ENCODE measurements around the gene NCAPD3. TPM values are rescaled to one million over a fixed set of nuclear protein-coding genes. Genes with fewer than 3 reads are reported as not detected.

The NCAPD3 gene
- total RNA-seq, 4 donors from 2014 or later = 6.2 to 9.6 (median 8.8) TPM

GRCh38 chr11:134134167-134134566 lies 89.6 kb downstream of the NCAPD3 start:
- intact Hi-C loops (cut with DNase I) = loop anchor here (5.0 kb wide), 1 partner anchor 207 kb away; no protein-coding TSS in a partner anchor
- H3K36me3 ChIP-seq = no peaks in the 10 kb centered on the region
- H3K4me1 ChIP-seq = peaks cover 1 to 6% (median 3%) of the 10 kb centered on the region in 4 donors
- WGBS = 100% methylated on average over 1 of the region's 1 CpG
- no peaks in the 10 kb centered on the region for H3K27me3 ChIP-seq
- peaks cover 0 to 14% (median 4%) of the 10 kb centered on the region in 4 donors for H3K9me3 ChIP-seq
- TF ChIP-seq POLR2AphosphoS5 (IDR thresholded peaks at IDR 0.05) = no peak
- no peak for TF ChIP-seq CTCF (IDR thresholded peaks at IDR 0.05)
- TF ChIP-seq EP300 (IDR thresholded peaks at IDR 0.05) = no peak
- no peak overlapping the region for H3K4me3 ChIP-seq
- H3K27ac ChIP-seq (replicated peaks in 1 of 4) = no peak overlapping the region
- DNase-seq (ENCODE audit: extremely low spot score) = no peak

GRCh38 chr11:134132808-134133207 lies 91.0 kb downstream of the NCAPD3 start:
- no peak for TF ChIP-seq CTCF (IDR thresholded peaks at IDR 0.05)
- no peak for TF ChIP-seq EP300 (IDR thresholded peaks at IDR 0.05)
- TF ChIP-seq POLR2A (IDR thresholded peaks at IDR 0.05; ENCODE audit: low read depth) = no peak
- TF ChIP-seq POLR2AphosphoS5 (IDR thresholded peaks at IDR 0.05) = no peak
- intact Hi-C loops (cut with DNase I) = loop anchor here (5.0 kb wide), 1 partner anchor 206 kb away; no protein-coding TSS in a partner anchor
- peak; percentile 21 for DNase-seq (ENCODE audit: extremely low spot score)
- Histone ChIP-seq H3K4me1 (no peaks in the 10 kb centered on the region), H3K4me3 (no peak overlapping the region), H3K36me3 (no peaks in the 10 kb centered on the region), H3K27ac (replicated peaks in 1 of 4) (no peak overlapping the region), H3K27me3 (no peaks in the 10 kb centered on the region), H3K9me3 (peaks cover 0 to 14% (median 4%) of the 10 kb centered on the region in 4 donors)

GRCh38 chr11:134131628-134132244 lies 92.0 kb downstream of the NCAPD3 start:
- Histone ChIP-seq H3K4me1 (peaks cover 0 to 4% (median under 1%) of the 10 kb centered on the region in 4 donors), H3K4me3 (no peak overlapping the region), H3K27me3 (no peaks in the 10 kb centered on the region), H3K9me3 (peaks cover 0 to 14% (median 4%) of the 10 kb centered on the region in 4 donors), H3K27ac (replicated peaks in 1 of 4) (no peak overlapping the region), H3K36me3 (no peaks in the 10 kb centered on the region)
- intact Hi-C loops (cut with DNase I) = loop anchor here (5.0 kb wide), 1 partner anchor 204 kb away; no protein-coding TSS in a partner anchor
- TF ChIP-seq CTCF (IDR thresholded peaks at IDR 0.05) (no peak), POLR2A (IDR thresholded peaks at IDR 0.05; ENCODE audit: low read depth) (no peak), EP300 (IDR thresholded peaks at IDR 0.05) (no peak), POLR2AphosphoS5 (IDR thresholded peaks at IDR 0.05) (no peak)
- WGBS = 97% methylated on average over 2 of the region's 2 CpGs
- no peak for DNase-seq (ENCODE audit: extremely low spot score)

- peak; percentile 84 for DNase-seq (ENCODE audit: extremely low spot score)
- H3K4me1 ChIP-seq = peaks cover 28 to 56% (median 53%) of the 10 kb centered on the region in 4 donors
- H3K27me3 ChIP-seq = no peaks in the 10 kb centered on the region
- peak overlapping the region; percentile 78 to 92 (median 86) for H3K27ac ChIP-seq (replicated peaks in 1 of 4)
- intact Hi-C loops (cut with DNase I) = loop anchor here (5.0 kb wide), 1 partner anchor 59 kb away; the partner anchor contains the start of gene JAM3
- 75% methylated on average over 1 of the region's 1 CpG for WGBS
- TF ChIP-seq CTCF (IDR thresholded peaks at IDR 0.05) = no peak
- peak; percentile 36 to 50 for TF ChIP-seq POLR2AphosphoS5 (IDR thresholded peaks at IDR 0.05)
- peaks cover 0 to 3% (median 0%) of the 10 kb centered on the region in 4 donors for H3K9me3 ChIP-seq
- no peaks in the 10 kb centered on the region for H3K36me3 ChIP-seq
- H3K4me3 ChIP-seq = no peak overlapping the region
Observed at GRCh38 chr11:134126217-134126822, 97.4 kb downstream of the NCAPD3 start.

Data from esophagus muscularis mucosa (tissue), 4 donors.